H1 (cell line): ENCODE results near the gene NUP210. TPM values are rescaled to one million over a fixed set of nuclear protein-coding genes. Genes with fewer than 3 reads are reported as not detected.

Experiments
- CTCF ChIA-PET: fragments of 300-600 bp; sonication (Branson Sonifier 250); formaldehyde crosslinking; loops from one replicate; lab custom pipeline; 2021; ENCODE audit not compliant: partially characterized antibody; lab: Charles Lee
- POLR2A ChIA-PET: fragments of 300-600 bp; sonication (Branson Sonifier 250); formaldehyde crosslinking; loops from one replicate; lab custom pipeline; 2021; ENCODE audit warnings: inconsistent platforms; ENCODE audit not compliant: partially characterized antibody; lab: Charles Lee
- DNase-seq, 2 experiments: peaks; one replicate each; pipeline versions ENCODE4 v3.0.0 to v3.0.0-alpha.2; 2010 to 2022; ENCODE audit warnings: low spot score in 2 of 2, low read depth in 1 of 2, mixed read lengths in 1 of 2
- FAIRE-seq: peaks from 2 replicates; lab custom pipeline; 2011; peaks lifted over from hg19 to GRCh38; lab: Jason Lieb, UNC
- H2AFZ ChIP-seq: 2 replicates; pipeline ENCODE4 v1.8.1; 2012; ENCODE audit warnings: low read length, inconsistent platforms
- H2AK5ac ChIP-seq: 2 replicates; pipeline ENCODE4 v1.6.1; 2013; ENCODE audit warnings: low read depth, low read length
- H2BK120ac ChIP-seq: replicated peaks from 2 replicates; pipeline ENCODE3; 2013; ENCODE audit warnings: low read depth, low read length, inconsistent platforms
- H2BK12ac ChIP-seq: 2 replicates; pipeline ENCODE4 v1.6.1; 2013; ENCODE audit warnings: low read depth, low read length
- H2BK15ac ChIP-seq: 2 replicates; pipeline ENCODE4 v1.6.1; 2013; ENCODE audit warnings: low read length
- H2BK20ac ChIP-seq: 2 replicates; pipeline ENCODE4 v1.6.1; 2013; ENCODE audit warnings: low read length
- H2BK5ac ChIP-seq: 2 replicates; pipeline ENCODE4 v1.6.1; 2013; ENCODE audit warnings: low read depth, low read length
- H3K14ac ChIP-seq: 2 replicates; pipeline ENCODE4 v1.6.1; 2013; ENCODE audit warnings: inconsistent platforms; ENCODE audit not compliant: insufficient read length
- H3K18ac ChIP-seq: 2 replicates; pipeline ENCODE4 v1.6.1; 2013; ENCODE audit warnings: low read length; ENCODE audit errors: extremely low read depth
- H3K23ac ChIP-seq: 2 replicates; pipeline ENCODE4 v1.6.1; 2013; ENCODE audit warnings: inconsistent platforms; ENCODE audit not compliant: insufficient read length
- H3K23me2 ChIP-seq: 2 replicates; pipeline ENCODE4 v1.6.1; 2013; ENCODE audit warnings: low read depth, low read length
- H3K27ac ChIP-seq: 2 replicates; pipeline ENCODE4 v1.6.1; 2011; ENCODE audit warnings: low read depth, low read length, inconsistent platforms
- H3K27me3 ChIP-seq, 4 experiments: replicated peaks in 1 of 4; 1 replicate in 1 of 4; 2 replicates in 3 of 4; pipeline versions ENCODE4 v1.6.1 to v1.8.1; 2011 to 2013; ENCODE audit warnings: low read length in 3 of 4, mild to moderate bottlenecking in 3 of 4, inconsistent platforms in 2 of 4, mixed read lengths in 2 of 4, moderate library complexity in 1 of 4; ENCODE audit not compliant: control insufficient read depth in 3 of 4, insufficient read depth in 3 of 4; ENCODE audit errors: extremely low read depth in 1 of 4
- H3K36me3 ChIP-seq, 4 experiments: 2 replicates each; pipeline versions ENCODE4 v1.6.1 to v1.8.1; 2011 to 2013; ENCODE audit warnings: mild to moderate bottlenecking in 4 of 4, low read length in 3 of 4, moderate library complexity in 2 of 4, control low read depth in 1 of 4, inconsistent platforms in 1 of 4; ENCODE audit not compliant: insufficient read depth in 4 of 4, control insufficient read depth in 2 of 4
- H3K4ac ChIP-seq: replicated peaks from 2 replicates; pipeline ENCODE3; 2013; ENCODE audit warnings: low read length, low read depth, mixed read lengths, inconsistent platforms; ENCODE audit not compliant: insufficient read length
- H3K4me1 ChIP-seq, 4 experiments: replicated peaks in 1 of 4; 1 replicate in 1 of 4; 2 replicates in 3 of 4; pipeline versions ENCODE4 v1.6.1 to v1.8.1; 2011 to 2013; ENCODE audit warnings: low read length in 3 of 4, inconsistent platforms in 2 of 4, mixed read lengths in 1 of 4; ENCODE audit not compliant: insufficient read depth in 4 of 4, control insufficient read depth in 3 of 4
- H3K4me2 ChIP-seq, 2 experiments: 2 replicates each; pipeline versions ENCODE4 v1.6.1 to v1.8.1; 2011 to 2013; ENCODE audit warnings: low read depth in 2 of 2, low read length in 2 of 2, control low read depth in 1 of 2, inconsistent platforms in 1 of 2, mild to moderate bottlenecking in 1 of 2; ENCODE audit not compliant: insufficient read depth in 1 of 2
- H3K4me3 ChIP-seq, 4 experiments: fragments of 200-600, 300-600 bp in 1 of 4; sonication (generic), shearing (Covaris generic), sonication (Bioruptor Twin) in 1 of 4; 2 replicates each; pipeline versions ENCODE4 v1.5.1 to v1.8.1; 2011 to 2016; ENCODE audit warnings: low read length in 4 of 4, low read depth in 3 of 4, control low read depth in 2 of 4, inconsistent platforms in 2 of 4, mild to moderate bottlenecking in 2 of 4, mixed read lengths in 1 of 4, moderate library complexity in 1 of 4; ENCODE audit not compliant: insufficient read depth in 2 of 4; ENCODE audit errors: extremely low read depth in 1 of 4
- H3K56ac ChIP-seq: replicated peaks from 2 replicates; pipeline ENCODE3; 2013; ENCODE audit warnings: low read depth, mild to moderate bottlenecking, mixed read lengths, low read length, inconsistent platforms; ENCODE audit not compliant: insufficient read length
- H3K79me1 ChIP-seq: 2 replicates; pipeline ENCODE4 v1.6.1; 2013; ENCODE audit warnings: low read depth, low read length, control low read depth
- H3K79me2 ChIP-seq, 2 experiments: 2 replicates each; pipeline versions ENCODE4 v1.6.1 to v1.8.1; 2012 to 2013; ENCODE audit warnings: low read length in 2 of 2, mild to moderate bottlenecking in 2 of 2, inconsistent platforms in 1 of 2; ENCODE audit not compliant: insufficient read depth in 2 of 2, control insufficient read depth in 1 of 2
- H3K9ac ChIP-seq, 4 experiments: replicated peaks in 1 of 4; 1 replicate in 1 of 4; 2 replicates in 3 of 4; pipeline versions ENCODE4 v1.6.1 to v1.8.1; 2011 to 2013; ENCODE audit warnings: low read depth in 3 of 4, low read length in 3 of 4, control low read depth in 2 of 4, mild to moderate bottlenecking in 2 of 4, moderate library complexity in 2 of 4, inconsistent platforms in 1 of 4; ENCODE audit errors: extremely low read depth in 1 of 4
- H3K9me3 ChIP-seq, 2 experiments: 2 replicates each; pipeline versions ENCODE4 v1.6.1 to v1.8.1; 2012 to 2013; ENCODE audit warnings: mild to moderate bottlenecking in 2 of 2, moderate library complexity in 2 of 2, control low read depth in 1 of 2, inconsistent platforms in 1 of 2, low read depth in 1 of 2, low read length in 1 of 2, mixed read lengths in 1 of 2; ENCODE audit not compliant: insufficient read depth in 2 of 2
- H4K20me1 ChIP-seq, 2 experiments: replicated peaks in 1 of 2; 2 replicates each; pipeline versions ENCODE3 to v1.8.1; 2011 to 2013; ENCODE audit warnings: inconsistent platforms in 2 of 2, low read length in 2 of 2, mild to moderate bottlenecking in 1 of 2; ENCODE audit not compliant: insufficient read depth in 2 of 2, control insufficient read depth in 1 of 2
- H4K5ac ChIP-seq: 2 replicates; pipeline ENCODE4 v1.6.1; 2013; ENCODE audit warnings: low read length, low read depth, mixed read lengths, inconsistent platforms; ENCODE audit not compliant: insufficient read length
- H4K8ac ChIP-seq: 2 replicates; pipeline ENCODE4 v1.8.0; 2013; ENCODE audit warnings: mild to moderate bottlenecking, moderate library complexity, low read length, inconsistent platforms; ENCODE audit not compliant: insufficient read depth; ENCODE audit errors: extremely low read depth
- H4K91ac ChIP-seq: replicated peaks from 2 replicates; pipeline ENCODE3; 2013; ENCODE audit warnings: low read length, mixed read lengths, inconsistent platforms; ENCODE audit not compliant: insufficient read length
- ASH2L ChIP-seq: fragments of 200-600, 300-600 bp; sonication (generic); IDR thresholded peaks from one replicate; pipeline ENCODE4 v1.7.1; 2017; ENCODE audit warnings: low read length
- NRF1 ChIP-seq: IDR thresholded peaks from 2 replicates; pipeline ENCODE4 v1.6.1; 2011; ENCODE audit warnings: mild to moderate bottlenecking, low read depth, low read length, improper control_type of control experiment
- PHF8 ChIP-seq: fragments of 200-600 bp; sonication (generic); conservative IDR thresholded peaks from 2 replicates; pipeline ENCODE4 v1.7.1; 2012; ENCODE audit warnings: low read depth, mild to moderate bottlenecking, inconsistent platforms, low read length, moderate library complexity
- RXRA ChIP-seq: IDR thresholded peaks from 2 replicates; pipeline ENCODE4 v1.6.1; 2011; ENCODE audit warnings: low read depth, mild to moderate bottlenecking, low read length, moderate library complexity; ENCODE audit not compliant: insufficient read depth
- SIRT6 ChIP-seq: IDR thresholded peaks from one replicate; pipeline ENCODE4 v1.7.1; 2012; ENCODE audit warnings: low read length, inconsistent platforms
- WGBS, 2 experiments: shearing (Covaris generic) in 1 of 2; methylation state at CpG; one replicate each; pipeline versions ENCODE4 v1.1.6 to v1.1.7; 2013 to 2015; ENCODE audit warnings: low lambda C conversion rate in 2 of 2, mixed read lengths in 2 of 2, inconsistent platforms in 1 of 2, low coverage in 1 of 2, missing lambda C conversion rate in 1 of 2; ENCODE audit not compliant: insufficient replicate concordance in 2 of 2, insufficient coverage in 1 of 2, insufficient read length in 1 of 2; ENCODE audit errors: extremely low coverage in 1 of 2, missing lambda C conversion rate in 1 of 2; 5-methylcytosine and 5-hydroxymethylcytosine counted together
- polyA plus RNA-seq, 7 experiments: library from polyadenylated mRNA; depleted of rRNA in 3 of 7; stranded (reverse) in 5 of 7; unstranded in 2 of 7; fragments of >200 nt in 5 of 7; fragments of 200-250 nt in 2 of 7; gene quantifications; 1 replicate in 5 of 7; 2 replicates in 1 of 7; 4 replicates in 1 of 7; pipeline versions ENCODE4 v1.2.1 to v1.2.3, GENCODE V29; 2011 to 2013; ENCODE audit warnings: missing spikeins in 2 of 7, mixed read lengths in 2 of 7
- total RNA-seq: library from RNA; stranded (reverse); fragmentation: NEBNext Ultra II Directional; extraction: Animal tissue kit (Norgen Biotek cat#: 25700); gene quantifications from 2 replicates; pipeline ENCODE4 v1.2.1, GENCODE V29; 2021

The NUP210 gene
- total and polyA plus RNA-seq, 2 of the 8 experiments (the other 6 are each of a cell fraction or from before 2014, with no cell fraction given), result 51.0 to 53.7 TPM

DNA sequence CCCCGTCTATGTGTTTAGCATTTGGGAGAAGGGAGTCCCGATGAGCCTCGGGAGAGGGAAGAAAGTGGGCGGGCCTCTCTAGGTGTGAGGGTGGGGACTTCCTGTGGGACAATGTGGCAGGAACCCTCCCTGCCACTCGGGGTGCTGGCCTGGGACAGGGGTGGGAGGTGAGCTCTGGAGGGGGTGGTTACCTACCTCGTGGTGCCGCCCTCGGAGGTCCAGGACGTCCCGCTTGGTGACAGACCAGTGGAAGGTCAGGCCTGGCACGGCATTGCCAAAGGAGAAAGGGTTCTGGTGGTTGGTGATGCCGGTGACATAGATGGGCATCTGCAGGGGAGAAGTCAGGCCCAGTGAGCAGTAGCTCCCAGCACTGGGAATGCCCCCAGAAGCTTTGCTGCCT, 83.5 kb downstream of the NUP210 start:
- CTCF ChIA-PET, result interaction anchor here (0.6 to 1.1 kb wide), 5 partner anchors 10 to 212 kb away, joined by 3 to 4 read pairs (median 3); no protein-coding TSS in a partner anchor
- H2AK5ac ChIP-seq, result no peak overlapping the region
- H3K23me2 ChIP-seq, result no peaks in the 10 kb centered on the region; the same call in 1 of the 2 replicates
- H3K79me1 ChIP-seq, result no peaks in the 10 kb centered on the region
- no peak overlapping the region for H2BK12ac ChIP-seq
- no peak overlapping the region for H3K27ac ChIP-seq
- no peaks in the 10 kb centered on the region for H3K9me3 ChIP-seq
- no peak overlapping the region for H3K9ac ChIP-seq
- H3K36me3 ChIP-seq, result peaks cover 7 to 34% (median 11%) of the 10 kb centered on the region in 4 experiments
- no peak overlapping the region for H2BK15ac ChIP-seq
- no peak overlapping the region for H3K4me2 ChIP-seq
- no peak overlapping the region for H4K91ac ChIP-seq
- FAIRE-seq, result no peak
- H3K23ac ChIP-seq, result no peak overlapping the region
- H3K4me3 ChIP-seq, result no peak overlapping the region
- H3K18ac ChIP-seq, result no peak overlapping the region
- H3K14ac ChIP-seq, result no peak overlapping the region
- H3K27me3 ChIP-seq, result no peaks in the 10 kb centered on the region
- no peak overlapping the region for H3K56ac ChIP-seq
- no peak overlapping the region for H4K8ac ChIP-seq
- no peak overlapping the region for H2BK5ac ChIP-seq
- H2BK120ac ChIP-seq, result no peak overlapping the region
- no peaks in the 10 kb centered on the region for H3K4me1 ChIP-seq
- no peak for DNase-seq
- H3K4ac ChIP-seq, result no peak overlapping the region
- WGBS, 2 experiments, result 82% methylated on average over 5 of the region's 12 CpGs; no CpG with 5 or more reads in 1 of the 2 experiments
- no peaks in the 10 kb centered on the region for H4K20me1 ChIP-seq
- no peak overlapping the region for H4K5ac ChIP-seq
- no peaks in the 10 kb centered on the region for H3K79me2 ChIP-seq
- H2AFZ ChIP-seq, result no peak overlapping the region
- POLR2A ChIA-PET, result interaction anchor here (1.1 to 1.4 kb wide), 3 partner anchors 11 to 14 kb away, joined by 3 to 6 read pairs (median 4); no protein-coding TSS in a partner anchor
- H2BK20ac ChIP-seq, result no peak overlapping the region
- TF ChIP-seq PHF8 (no peak), ASH2L (no peak), SIRT6 (no peak), NRF1 (no peak), RXRA (no peak)
